ENCODE data around the gene SRRM4.

Gene SRRM4

GRCh38 chr12:119114294-119114693 is 133.0 kb downstream of the SRRM4 start:
- DNase-seq = no peak

GRCh38 chr12:119115296-119115905 is 134.1 kb downstream of the SRRM4 start:
- H3K4me1 ChIP-seq (ENCODE audit: control insufficient read depth, insufficient read depth, low read length, poor library complexity, severe bottlenecking) = no peaks in the 10 kb centered on the region
- H3K4me3 ChIP-seq (ENCODE audit: insufficient read depth, low read depth, low read length, poor library complexity, severe bottlenecking) = no peak overlapping the region
- H3K27ac ChIP-seq (ENCODE audit: insufficient read depth, low read length, poor library complexity, severe bottlenecking) = no peak overlapping the region
- H3K27me3 ChIP-seq (replicated peaks; ENCODE audit: control insufficient read depth, insufficient read depth, low read length, poor library complexity, severe bottlenecking) = no peaks in the 10 kb centered on the region
- H3K36me3 ChIP-seq (ENCODE audit: control insufficient read depth, insufficient read depth, low read length) = no peaks in the 10 kb centered on the region
- DNase-seq = no peak
- H3K9me3 ChIP-seq (ENCODE audit: control insufficient read depth, low read length) = no peaks in the 10 kb centered on the region

More at GRCh38 chr12:119114294-119114693, 133.0 kb downstream of the SRRM4 start:
- Histone ChIP-seq H3K27ac (ENCODE audit: insufficient read depth, low read length, poor library complexity, severe bottlenecking) (no peak overlapping the region), H3K9me3 (ENCODE audit: control insufficient read depth, low read length) (no peaks in the 10 kb centered on the region), H3K27me3 (replicated peaks; ENCODE audit: control insufficient read depth, insufficient read depth, low read length, poor library complexity, severe bottlenecking) (no peaks in the 10 kb centered on the region), H3K4me1 (ENCODE audit: control insufficient read depth, insufficient read depth, low read length, poor library complexity, severe bottlenecking) (no peaks in the 10 kb centered on the region), H3K4me3 (ENCODE audit: insufficient read depth, low read depth, low read length, poor library complexity, severe bottlenecking) (no peak overlapping the region), H3K36me3 (ENCODE audit: control insufficient read depth, insufficient read depth, low read length) (no peaks in the 10 kb centered on the region)

- Histone ChIP-seq H3K9me3 (ENCODE audit: control insufficient read depth, low read length) (no peaks in the 10 kb centered on the region), H3K36me3 (ENCODE audit: control insufficient read depth, insufficient read depth, low read length) (no peaks in the 10 kb centered on the region), H3K4me1 (ENCODE audit: control insufficient read depth, insufficient read depth, low read length, poor library complexity, severe bottlenecking) (no peaks in the 10 kb centered on the region)
Measured at GRCh38 chr12:119117936-119118335, 136.6 kb downstream of the SRRM4 start.

GRCh38 chr12:119118625-119119024 is 137.3 kb downstream of the SRRM4 start:
- no peaks in the 10 kb centered on the region for H3K4me1 ChIP-seq (ENCODE audit: control insufficient read depth, insufficient read depth, low read length, poor library complexity, severe bottlenecking)
- no peaks in the 10 kb centered on the region for H3K36me3 ChIP-seq (ENCODE audit: control insufficient read depth, insufficient read depth, low read length)
- DNase-seq = no peak
- H3K27me3 ChIP-seq (replicated peaks; ENCODE audit: control insufficient read depth, insufficient read depth, low read length, poor library complexity, severe bottlenecking) = no peaks in the 10 kb centered on the region
- no peaks in the 10 kb centered on the region for H3K9me3 ChIP-seq (ENCODE audit: control insufficient read depth, low read length)
- H3K27ac ChIP-seq (ENCODE audit: insufficient read depth, low read length, poor library complexity, severe bottlenecking) = no peak overlapping the region
- H3K4me3 ChIP-seq (ENCODE audit: insufficient read depth, low read depth, low read length, poor library complexity, severe bottlenecking) = no peak overlapping the region

More at GRCh38 chr12:119117936-119118335, 136.6 kb downstream of the SRRM4 start:
- no peak overlapping the region for H3K27ac ChIP-seq (ENCODE audit: insufficient read depth, low read length, poor library complexity, severe bottlenecking)
- no peak overlapping the region for H3K4me3 ChIP-seq (ENCODE audit: insufficient read depth, low read depth, low read length, poor library complexity, severe bottlenecking)
- no peaks in the 10 kb centered on the region for H3K27me3 ChIP-seq (replicated peaks; ENCODE audit: control insufficient read depth, insufficient read depth, low read length, poor library complexity, severe bottlenecking)
- no peak for DNase-seq

- H3K27ac ChIP-seq (ENCODE audit: insufficient read depth, low read length, poor library complexity, severe bottlenecking) = no peak overlapping the region
- H3K36me3 ChIP-seq (ENCODE audit: control insufficient read depth, insufficient read depth, low read length) = no peaks in the 10 kb centered on the region
- DNase-seq = no peak
- H3K4me1 ChIP-seq (ENCODE audit: control insufficient read depth, insufficient read depth, low read length, poor library complexity, severe bottlenecking) = no peaks in the 10 kb centered on the region
- H3K27me3 ChIP-seq (replicated peaks; ENCODE audit: control insufficient read depth, insufficient read depth, low read length, poor library complexity, severe bottlenecking) = no peaks in the 10 kb centered on the region
- H3K4me3 ChIP-seq (ENCODE audit: insufficient read depth, low read depth, low read length, poor library complexity, severe bottlenecking) = no peak overlapping the region
- H3K9me3 ChIP-seq (ENCODE audit: control insufficient read depth, low read length) = no peaks in the 10 kb centered on the region
Measured at GRCh38 chr12:119122047-119122446, 140.7 kb downstream of the SRRM4 start.

- Histone ChIP-seq H3K9me3 (ENCODE audit: control insufficient read depth, low read length) (no peaks in the 10 kb centered on the region), H3K4me1 (ENCODE audit: control insufficient read depth, insufficient read depth, low read length, poor library complexity, severe bottlenecking) (no peaks in the 10 kb centered on the region), H3K27me3 (replicated peaks; ENCODE audit: control insufficient read depth, insufficient read depth, low read length, poor library complexity, severe bottlenecking) (no peaks in the 10 kb centered on the region), H3K27ac (ENCODE audit: insufficient read depth, low read length, poor library complexity, severe bottlenecking) (no peak overlapping the region), H3K4me3 (ENCODE audit: insufficient read depth, low read depth, low read length, poor library complexity, severe bottlenecking) (no peak overlapping the region), H3K36me3 (ENCODE audit: control insufficient read depth, insufficient read depth, low read length) (no peaks in the 10 kb centered on the region)
- DNase-seq = no peak
Measured at GRCh38 chr12:119122751-119123150, 141.4 kb downstream of the SRRM4 start.

GRCh38 chr12:119128527-119128926 is 147.2 kb downstream of the SRRM4 start:
- Histone ChIP-seq H3K9me3 (ENCODE audit: control insufficient read depth, low read length) (no peaks in the 10 kb centered on the region), H3K36me3 (ENCODE audit: control insufficient read depth, insufficient read depth, low read length) (no peaks in the 10 kb centered on the region), H3K4me1 (ENCODE audit: control insufficient read depth, insufficient read depth, low read length, poor library complexity, severe bottlenecking) (no peaks in the 10 kb centered on the region), H3K27me3 (replicated peaks; ENCODE audit: control insufficient read depth, insufficient read depth, low read length, poor library complexity, severe bottlenecking) (no peaks in the 10 kb centered on the region), H3K4me3 (ENCODE audit: insufficient read depth, low read depth, low read length, poor library complexity, severe bottlenecking) (no peak overlapping the region), H3K27ac (ENCODE audit: insufficient read depth, low read length, poor library complexity, severe bottlenecking) (no peak overlapping the region)
- DNase-seq = no peak

GRCh38 chr12:119129827-119130434 is 148.6 kb downstream of the SRRM4 start:
- H3K4me1 ChIP-seq (ENCODE audit: control insufficient read depth, insufficient read depth, low read length, poor library complexity, severe bottlenecking) = no peaks in the 10 kb centered on the region
- H3K9me3 ChIP-seq (ENCODE audit: control insufficient read depth, low read length) = no peaks in the 10 kb centered on the region
- H3K36me3 ChIP-seq (ENCODE audit: control insufficient read depth, insufficient read depth, low read length) = no peaks in the 10 kb centered on the region
- no peak overlapping the region for H3K4me3 ChIP-seq (ENCODE audit: insufficient read depth, low read depth, low read length, poor library complexity, severe bottlenecking)
- no peak for DNase-seq
- H3K27me3 ChIP-seq (replicated peaks; ENCODE audit: control insufficient read depth, insufficient read depth, low read length, poor library complexity, severe bottlenecking) = no peaks in the 10 kb centered on the region
- no peak overlapping the region for H3K27ac ChIP-seq (ENCODE audit: insufficient read depth, low read length, poor library complexity, severe bottlenecking)

- no peaks in the 10 kb centered on the region for H3K9me3 ChIP-seq (ENCODE audit: control insufficient read depth, low read length)
- no peak overlapping the region for H3K27ac ChIP-seq (ENCODE audit: insufficient read depth, low read length, poor library complexity, severe bottlenecking)
- H3K27me3 ChIP-seq (replicated peaks; ENCODE audit: control insufficient read depth, insufficient read depth, low read length, poor library complexity, severe bottlenecking) = no peaks in the 10 kb centered on the region
- no peak overlapping the region for H3K4me3 ChIP-seq (ENCODE audit: insufficient read depth, low read depth, low read length, poor library complexity, severe bottlenecking)
- no peak for DNase-seq
- no peaks in the 10 kb centered on the region for H3K4me1 ChIP-seq (ENCODE audit: control insufficient read depth, insufficient read depth, low read length, poor library complexity, severe bottlenecking)
- no peaks in the 10 kb centered on the region for H3K36me3 ChIP-seq (ENCODE audit: control insufficient read depth, insufficient read depth, low read length)
Measured at GRCh38 chr12:119130523-119130922, 149.2 kb downstream of the SRRM4 start.

GRCh38 chr12:119134284-119135072 is 153.1 kb downstream of the SRRM4 start:
- DNase-seq = no peak
- Histone ChIP-seq H3K4me3 (ENCODE audit: insufficient read depth, low read depth, low read length, poor library complexity, severe bottlenecking) (no peak overlapping the region), H3K27me3 (replicated peaks; ENCODE audit: control insufficient read depth, insufficient read depth, low read length, poor library complexity, severe bottlenecking) (no peaks in the 10 kb centered on the region), H3K4me1 (ENCODE audit: control insufficient read depth, insufficient read depth, low read length, poor library complexity, severe bottlenecking) (no peaks in the 10 kb centered on the region), H3K27ac (ENCODE audit: insufficient read depth, low read length, poor library complexity, severe bottlenecking) (no peak overlapping the region), H3K9me3 (ENCODE audit: control insufficient read depth, low read length) (no peaks in the 10 kb centered on the region), H3K36me3 (ENCODE audit: control insufficient read depth, insufficient read depth, low read length) (no peaks in the 10 kb centered on the region)

All from effector memory CD4-positive, alpha-beta T cell (primary cell).